Posterior cingulate gyrus (tissue), 11 donors: ENCODE data around the gene FOXS1.
"Not testable (repeated sequence)": the region's sequence is repeated elsewhere in the genome, so short reads cannot be mapped to it uniquely, and the experiment has no call there.

ENCODE experiments used
- DNase-seq, 10 donors: peaks; one replicate each; pipeline versions ENCODE4 v3.0.0 to v3.0.0-alpha.2; 2020 to 2021; ENCODE audit warnings: mixed read lengths in 3 of 10
- intact Hi-C: fragments of 100-400 bp; cut with DNase I; formaldehyde crosslinking; loops from one replicate; pipeline ENCODE4 v1.15.1; 2023

The FOXS1 gene

DNA sequence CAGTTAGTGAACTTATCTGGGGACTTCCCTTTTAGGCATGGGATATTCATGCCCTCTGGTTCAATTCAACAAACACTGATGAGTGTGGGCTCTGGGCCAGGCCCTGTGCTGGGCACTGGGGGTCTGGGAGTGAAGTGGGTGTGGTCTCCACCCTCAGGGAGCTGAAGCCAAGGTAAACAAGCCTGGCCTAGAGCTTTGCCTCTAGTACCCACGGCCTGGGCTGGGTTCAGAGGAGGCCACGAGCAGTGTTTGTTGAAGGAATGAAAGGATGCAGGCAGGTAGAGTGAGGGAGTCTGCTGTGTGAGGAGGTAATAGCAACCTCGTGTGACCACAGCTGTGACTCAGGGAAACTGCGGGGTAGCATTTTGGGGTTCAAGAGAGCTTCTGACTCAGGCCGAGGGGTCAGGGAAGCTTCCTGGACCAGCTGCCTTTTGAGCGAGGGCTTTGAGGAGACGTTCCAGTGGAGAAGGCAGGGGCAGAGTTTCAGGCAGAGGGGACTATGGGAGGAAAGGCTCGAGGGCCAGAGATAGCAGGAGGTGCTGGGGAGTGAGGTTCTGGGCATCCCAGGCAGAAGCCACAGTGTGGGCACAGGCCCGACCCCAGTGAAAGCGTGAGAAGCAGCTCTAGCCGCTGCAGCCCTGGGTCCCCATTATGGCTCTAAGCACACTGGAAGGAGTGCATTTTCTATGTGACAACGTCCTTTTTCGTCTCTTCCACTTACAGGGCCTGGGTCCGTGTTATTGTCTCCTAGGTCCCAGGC lies 20.7 kb downstream of the FOXS1 start:
- DNase-seq = peak in 2 of 10 donors; percentile 39 to 62
- intact Hi-C loops = loop anchor here (5.0 to 10.0 kb wide), 3 partner anchors 268 to 830 kb away; partner anchors contain the start of genes PLAGL2 and POFUT1

DNA sequence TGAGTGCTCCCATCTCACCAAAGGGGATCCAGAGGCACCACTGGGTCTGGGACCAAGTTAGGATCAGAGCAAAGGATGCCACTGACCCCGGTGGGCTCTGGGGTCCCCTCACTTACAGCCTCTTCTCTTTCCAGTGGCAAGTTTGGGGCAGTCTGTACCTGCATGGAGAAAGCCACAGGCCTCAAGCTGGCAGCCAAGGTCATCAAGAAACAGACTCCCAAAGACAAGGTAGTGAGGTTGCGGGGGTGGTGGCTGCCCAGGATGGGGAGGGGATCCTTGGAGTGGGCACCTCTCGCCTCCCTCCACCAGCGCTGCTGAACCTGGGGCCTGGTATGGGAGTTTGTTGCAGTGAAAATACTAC lies 21.3 kb downstream of the FOXS1 start:
- DNase-seq = peak in 2 of 10 donors; percentile 9 to 65
- intact Hi-C loops = loop anchor here (5.0 to 10.0 kb wide), 3 partner anchors 268 to 831 kb away; partner anchors contain the start of genes PLAGL2 and POFUT1

DNA sequence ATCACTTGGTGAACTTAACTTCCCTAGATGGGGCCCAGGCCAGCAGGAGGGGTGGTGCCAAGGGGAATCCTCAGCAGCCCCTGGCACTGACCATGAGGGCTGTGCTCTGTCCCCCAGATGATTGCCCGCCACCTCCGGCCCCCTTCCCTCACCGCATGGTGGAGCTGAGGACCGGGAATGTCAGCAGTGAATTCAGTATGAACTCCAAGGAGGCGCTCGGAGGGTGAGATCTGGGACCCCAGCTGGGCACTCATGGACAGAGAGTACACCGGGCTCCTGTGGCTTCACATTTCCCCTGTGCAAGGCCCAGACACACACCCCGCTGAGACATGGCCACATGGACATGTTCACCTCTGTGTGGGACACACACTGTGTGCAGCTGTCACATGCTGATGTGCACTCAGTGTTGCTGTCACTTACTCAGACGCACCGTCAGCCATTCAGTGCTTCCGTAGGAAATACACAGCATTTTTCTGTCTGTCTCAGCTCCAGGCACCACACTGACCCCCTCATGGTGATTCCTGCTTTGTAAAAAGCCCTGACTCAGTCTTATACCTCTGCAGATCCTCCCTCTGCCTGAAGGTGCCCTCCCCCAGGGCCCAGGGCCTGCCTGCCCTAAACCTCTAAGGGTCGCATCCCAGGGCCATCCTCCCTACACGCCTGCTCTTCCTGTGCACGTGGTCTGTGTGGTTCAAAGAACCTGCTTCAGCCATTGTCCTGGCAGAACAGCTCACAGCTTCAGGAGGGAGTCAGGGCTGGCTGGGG lies 21.9 kb downstream of the FOXS1 start:
- intact Hi-C loops = loop anchor here (1.0 to 10.0 kb wide), 5 partner anchors 129 to 831 kb away; partner anchors contain the start of genes PDRG1, PLAGL2 and POFUT1
- peak in 2 of 10 donors; percentile 57 to 77 for DNase-seq

GRCh38 chr20:31822421-31823330 lies 22.7 kb downstream of the FOXS1 start:
- intact Hi-C loops = loop anchor here (1.0 to 10.0 kb wide), 5 partner anchors 130 to 832 kb away; partner anchors contain the start of genes PDRG1, PLAGL2 and POFUT1
- DNase-seq = peak; percentile 46 to 96 (median 78)

GRCh38 chr20:31821427-31821826 lies 24.0 kb downstream of the FOXS1 start:
- peak in 2 of 10 donors; percentile 64 to 67 for DNase-seq
- intact Hi-C loops = loop anchor here (5.0 to 10.0 kb wide), 3 partner anchors 271 to 833 kb away; partner anchors contain the start of genes PLAGL2 and POFUT1

- intact Hi-C loops = loop anchor here (5.0 to 10.0 kb wide), 3 partner anchors 272 to 835 kb away; partner anchors contain the start of genes PLAGL2 and POFUT1
Observed at GRCh38 chr20:31820228-31820627, 25.2 kb downstream of the FOXS1 start.

GRCh38 chr20:31819083-31819784 lies 26.2 kb downstream of the FOXS1 start, which contains the start of gene MYLK2:
TSS of gene MYLK2 (plus strand) at chr20:31819356. CDS start at chr20:31819581, 225 bp downstream.
- peak in 2 of 10 donors; percentile 52 to 70 for DNase-seq
- intact Hi-C loops = no loop called here

More at GRCh38 chr20:31820228-31820627, 25.2 kb downstream of the FOXS1 start:
- DNase-seq = peak in 2 of 10 donors; percentile 52 to 67

DNA sequence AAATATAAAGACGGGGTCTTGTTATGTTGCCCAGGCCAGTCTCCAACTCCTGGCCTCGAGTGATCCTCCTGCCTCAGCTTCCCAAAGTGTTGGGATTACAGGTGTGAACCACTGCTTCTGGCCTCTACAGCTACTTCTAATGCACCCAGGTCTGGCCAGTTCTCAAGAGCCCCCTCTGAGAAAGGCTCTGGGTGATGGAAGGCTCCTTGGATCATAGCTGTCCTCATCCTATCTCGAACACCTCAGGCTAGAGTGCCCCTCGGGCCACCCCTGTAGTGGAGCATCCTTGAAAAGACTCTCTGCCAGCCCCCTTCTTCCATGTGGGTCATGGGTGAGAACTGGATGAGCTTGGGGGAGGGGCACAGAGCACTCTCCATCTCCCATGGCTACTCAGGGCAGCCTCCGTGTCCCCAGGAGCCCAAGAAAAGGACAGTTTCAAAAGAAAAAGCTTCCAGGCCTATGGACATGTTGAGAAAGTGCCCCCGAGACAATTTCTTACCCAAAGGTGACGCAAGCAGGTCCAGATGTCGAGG lies 27.0 kb downstream of the FOXS1 start:
- intact Hi-C loops = no loop called here
- DNase-seq = peak in 2 of 10 donors; percentile 5 to 28

- intact Hi-C loops = no loop called here
- DNase-seq = peak in 1 of 10 donors; percentile 20
Observed at GRCh38 chr20:31817461-31817860, 27.9 kb downstream of the FOXS1 start.

DNA sequence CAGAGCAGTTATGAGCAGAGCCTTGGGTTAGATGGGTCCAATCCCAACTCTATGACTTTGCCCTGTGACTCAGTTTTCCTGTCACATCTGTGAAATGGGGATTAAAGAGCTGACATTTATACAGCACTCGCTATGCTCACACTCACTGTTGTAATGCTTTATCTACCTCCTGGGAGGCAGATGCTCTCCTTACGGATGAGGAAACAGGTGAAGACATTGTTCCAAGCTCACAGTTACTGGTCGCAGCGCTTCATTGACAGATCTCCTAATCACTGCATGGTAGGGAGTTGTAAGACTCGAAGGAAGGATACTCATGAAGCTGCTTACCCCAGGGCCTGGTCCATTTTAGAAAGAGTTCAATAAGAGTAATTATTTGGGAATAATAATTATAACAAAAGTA lies 29.2 kb downstream of the FOXS1 start:
- no peak for DNase-seq
- intact Hi-C loops = no loop called here

DNA sequence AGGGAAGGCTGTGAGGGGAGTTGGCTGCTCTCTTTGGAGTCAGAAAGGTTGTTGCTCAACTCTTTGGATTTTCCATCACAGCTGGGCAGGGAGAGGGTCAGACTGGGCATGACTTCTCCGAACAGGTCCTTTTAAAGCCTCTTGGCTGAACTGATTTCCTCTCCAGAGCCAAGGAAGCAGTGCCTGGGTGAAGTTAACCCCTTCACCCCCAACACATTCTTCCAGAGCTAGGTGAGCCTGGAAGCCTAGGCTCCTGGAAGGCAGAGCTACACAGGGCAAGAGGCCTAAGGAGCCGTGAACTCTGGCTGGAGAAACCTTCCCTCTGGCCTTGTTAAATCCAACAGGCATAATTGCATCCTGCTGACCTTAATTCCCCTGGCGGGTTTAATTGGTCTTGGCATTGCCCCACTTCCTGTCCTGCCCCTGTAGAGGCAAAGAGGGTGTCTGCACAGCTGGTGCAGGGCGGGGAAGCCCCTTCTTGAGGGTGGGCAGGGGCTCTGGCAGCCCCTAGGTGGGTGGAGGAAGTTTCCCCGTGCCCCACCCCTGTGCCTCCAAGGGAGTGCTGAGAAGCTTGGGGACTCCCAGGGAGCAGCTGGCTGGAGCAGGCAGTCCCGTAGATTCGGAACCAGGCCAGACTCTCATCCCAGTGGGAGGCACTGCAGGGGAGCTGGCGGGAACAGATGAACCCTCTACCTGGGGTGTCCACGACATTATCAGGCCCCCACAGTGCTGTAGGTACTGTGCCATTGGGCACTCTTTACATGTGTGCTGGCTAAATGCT lies 29.8 kb downstream of the FOXS1 start:
- intact Hi-C loops = no loop called here
- DNase-seq = peak in 2 of 10 donors; percentile 17 to 45

- intact Hi-C loops = not testable (repeated sequence)
- peak in 1 of 10 donors; percentile 16 for DNase-seq
Observed at GRCh38 chr20:31814142-31814541, 31.3 kb downstream of the FOXS1 start.

- DNase-seq = no peak
- intact Hi-C loops = no loop called here
Observed at GRCh38 chr20:31813611-31814010, 31.8 kb downstream of the FOXS1 start.

DNA sequence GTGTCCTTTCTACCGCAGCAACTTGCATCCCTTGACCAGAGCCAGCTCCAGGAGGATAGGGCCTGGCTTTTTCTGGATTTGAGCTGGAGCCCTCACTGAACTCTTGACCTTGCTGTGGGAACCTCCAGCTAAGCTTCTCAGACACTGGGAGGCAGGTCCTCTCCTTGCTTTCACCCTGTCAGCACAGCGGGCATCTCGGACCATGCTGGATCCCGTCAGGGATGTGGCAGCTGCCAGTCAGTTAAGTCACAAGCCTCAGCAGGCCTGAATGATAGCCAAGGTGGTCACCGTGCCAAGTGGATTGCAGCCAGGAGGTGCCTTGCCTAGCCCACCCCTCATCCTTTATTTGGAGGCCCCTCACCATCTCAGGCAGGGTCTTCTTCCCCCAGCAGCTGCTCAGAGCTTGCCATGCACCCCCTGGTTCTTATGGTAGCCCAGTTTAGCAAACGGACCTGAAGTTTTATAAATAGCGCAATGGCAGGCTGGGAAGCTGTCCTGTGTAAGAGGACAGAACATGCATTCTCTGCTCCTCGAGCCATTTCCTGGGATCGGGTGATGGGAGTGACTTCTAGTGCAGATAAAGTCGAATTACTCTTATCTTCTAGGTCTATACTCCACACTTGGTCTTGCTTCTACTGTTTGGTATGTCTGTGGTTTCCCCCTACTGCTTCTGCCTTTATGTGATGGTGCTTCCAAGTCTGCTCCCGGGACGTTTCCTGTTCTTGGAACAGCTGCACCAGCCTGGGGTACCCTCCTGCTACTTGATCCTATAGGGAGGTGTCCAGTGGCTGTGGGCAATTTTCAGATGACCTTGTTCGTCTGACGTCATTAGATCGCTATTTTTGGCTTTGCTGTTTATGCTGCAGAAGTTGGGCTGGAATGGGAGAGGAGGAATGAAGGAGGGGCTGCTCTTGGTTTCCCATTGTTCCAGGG lies 33.3 kb downstream of the FOXS1 start:
- peak in 1 of 10 donors; percentile 46 for DNase-seq
- intact Hi-C loops = no loop called here

GRCh38 chr20:31811198-31811597 lies 34.2 kb downstream of the FOXS1 start:
- intact Hi-C loops = no loop called here
- peak in 1 of 10 donors; percentile 53 for DNase-seq

- intact Hi-C loops = no loop called here
- DNase-seq = no peak
Observed at GRCh38 chr20:31809661-31810060, 35.7 kb downstream of the FOXS1 start.

DNA sequence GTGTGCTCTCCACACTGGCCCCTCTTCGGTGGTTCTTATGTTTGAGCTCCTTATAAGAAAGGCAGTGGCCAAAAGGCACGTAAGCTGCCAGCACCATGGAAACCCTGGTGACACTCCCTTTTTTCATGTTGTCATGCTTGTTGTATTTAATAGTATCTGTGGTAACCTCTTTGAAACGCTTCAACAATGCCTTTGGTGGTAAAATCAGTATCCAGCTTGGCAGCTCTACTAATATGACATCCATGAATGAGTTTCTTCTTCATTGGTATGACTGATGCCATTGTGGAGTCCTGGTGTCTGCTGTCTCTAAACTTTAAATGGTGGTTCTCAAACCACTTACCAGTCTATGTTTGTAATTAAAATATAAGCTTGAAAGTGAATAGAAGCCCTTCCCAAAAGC lies 36.9 kb downstream of the FOXS1 start:
- intact Hi-C loops = no loop called here

More for the DNA sequence above, 36.9 kb downstream of the FOXS1 start:
- no peak for DNase-seq
